HG03025 (cell line): Measurements from ENCODE around the gene EEPD1.
A peak's percentile ranks its signal among the peaks of the same experiment; 100 is the strongest.

ENCODE experiments used
- ATAC-seq: cut with Tn5 transposase; IDR thresholded peaks from one replicate; pipeline ENCODE4 v1.9.1; 2021; ENCODE audit warnings: mild to moderate bottlenecking, moderate library complexity; ENCODE audit not compliant: unreplicated experiment, low FRiP score

Gene EEPD1

GRCh38 chr7:36278069-36278619, 125.1 kb downstream of the EEPD1 start:
- no peak for ATAC-seq

DNA sequence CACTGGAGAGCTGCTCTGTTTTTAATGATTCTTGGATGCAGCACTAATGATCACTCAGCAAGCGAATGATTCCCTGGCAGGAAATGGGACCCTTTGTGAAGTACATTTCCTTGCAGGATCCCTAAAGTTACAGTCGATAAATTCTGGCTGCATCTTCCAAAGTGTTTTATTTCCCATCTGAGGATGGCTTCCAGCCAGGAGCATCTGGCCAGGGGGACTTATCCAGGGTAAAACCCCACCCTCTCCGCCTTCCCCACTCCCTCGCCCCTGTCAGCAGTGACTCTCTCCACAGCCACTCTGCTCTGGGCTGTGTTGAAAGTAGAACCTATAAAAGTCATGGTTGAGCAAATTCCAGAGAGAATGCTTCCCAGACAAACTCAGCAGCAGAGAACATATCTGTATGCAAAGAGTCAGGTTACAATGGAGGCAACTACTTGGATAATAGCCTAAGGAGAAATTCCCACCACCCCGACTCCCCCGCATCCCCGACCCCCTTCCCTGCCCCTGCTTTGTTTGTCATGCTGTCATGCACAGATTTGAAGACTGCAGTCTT, 125.6 kb downstream of the EEPD1 start:
- ATAC-seq, result no peak

DNA sequence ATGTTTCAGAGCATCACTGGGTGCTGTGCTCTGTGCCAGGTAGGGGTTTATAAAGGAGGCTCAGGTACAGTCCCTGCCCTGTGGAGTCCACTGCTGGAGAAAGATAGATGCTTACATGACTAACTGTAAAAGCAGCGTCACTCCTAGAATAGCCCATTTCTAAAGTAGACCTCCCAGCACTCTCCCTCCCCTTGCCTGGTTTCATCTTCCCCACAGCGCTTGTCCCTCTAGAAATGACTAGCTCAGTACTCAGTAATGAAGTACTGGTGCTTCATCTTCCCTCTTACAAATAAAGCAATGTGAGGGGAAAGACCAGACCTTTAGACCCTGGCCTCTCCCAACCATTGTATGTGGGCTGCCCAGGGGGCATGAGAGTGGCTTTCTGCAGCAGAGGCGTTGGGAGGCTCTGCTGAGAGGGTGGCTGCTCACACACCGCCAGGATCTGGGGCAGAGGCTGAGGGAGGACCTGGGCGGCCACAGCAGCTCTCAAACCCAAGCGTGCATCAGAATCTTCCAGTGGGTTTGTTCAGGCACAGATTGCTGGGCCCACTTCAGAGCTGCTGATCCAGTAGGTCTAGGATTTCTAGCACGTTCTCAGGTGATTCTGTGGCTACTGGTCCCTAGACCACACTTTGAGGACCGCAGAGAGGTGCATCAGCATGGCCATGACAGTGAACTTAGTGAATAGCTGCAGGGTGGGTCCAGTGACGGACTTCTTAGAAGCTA, 126.3 kb downstream of the EEPD1 start:
- ATAC-seq, result peak; percentile 86

- no peak for ATAC-seq
These were observed 126.9 kb downstream of the EEPD1 start for GRCh38 chr7:36279926-36280315.

DNA sequence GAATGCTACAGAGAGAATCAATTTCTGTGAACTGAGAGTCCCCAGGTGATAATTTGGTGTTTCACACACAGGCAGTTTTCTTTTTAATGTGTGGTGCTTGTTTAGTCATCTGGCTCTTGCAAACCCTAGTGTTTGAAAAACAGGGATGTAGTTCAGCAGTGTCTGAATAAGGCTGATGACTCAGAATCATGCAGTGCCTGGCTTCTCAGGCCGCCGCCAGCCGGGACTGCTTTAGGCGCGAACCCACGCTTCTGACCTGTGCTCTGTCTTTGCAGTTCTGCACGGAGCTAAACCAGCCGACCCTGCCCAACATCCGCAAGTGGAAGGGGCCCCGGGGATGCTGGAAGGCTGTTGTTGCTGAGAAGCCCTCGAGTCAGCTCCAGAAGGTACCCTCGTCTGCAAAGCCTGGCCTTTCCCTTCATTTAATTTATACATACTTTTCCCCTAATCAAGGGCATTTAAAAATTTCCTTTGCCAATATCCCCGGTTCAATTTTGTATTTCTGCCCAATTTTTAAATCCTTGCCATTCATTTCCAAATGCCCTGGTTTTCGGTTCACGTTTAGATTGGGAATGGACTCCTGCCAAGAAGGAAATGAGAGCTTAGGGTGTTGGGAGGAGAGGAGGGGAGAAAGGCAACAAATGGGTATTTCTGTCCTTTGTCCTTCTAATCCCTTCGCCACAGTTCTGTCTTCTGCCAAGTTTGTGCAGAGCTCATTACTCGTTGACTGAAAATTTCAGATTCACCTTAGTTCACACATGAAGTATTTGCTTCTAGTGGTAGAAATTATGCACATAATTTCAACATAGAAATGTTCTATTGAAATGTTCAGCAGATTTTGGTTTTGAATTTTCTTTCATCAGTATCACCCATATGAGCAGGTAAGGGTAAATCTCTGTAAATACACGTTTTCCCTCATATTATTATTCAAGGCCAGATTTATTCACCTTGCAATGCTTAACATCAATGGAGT, 128.1 kb downstream of the EEPD1 start:
- no peak for ATAC-seq

DNA sequence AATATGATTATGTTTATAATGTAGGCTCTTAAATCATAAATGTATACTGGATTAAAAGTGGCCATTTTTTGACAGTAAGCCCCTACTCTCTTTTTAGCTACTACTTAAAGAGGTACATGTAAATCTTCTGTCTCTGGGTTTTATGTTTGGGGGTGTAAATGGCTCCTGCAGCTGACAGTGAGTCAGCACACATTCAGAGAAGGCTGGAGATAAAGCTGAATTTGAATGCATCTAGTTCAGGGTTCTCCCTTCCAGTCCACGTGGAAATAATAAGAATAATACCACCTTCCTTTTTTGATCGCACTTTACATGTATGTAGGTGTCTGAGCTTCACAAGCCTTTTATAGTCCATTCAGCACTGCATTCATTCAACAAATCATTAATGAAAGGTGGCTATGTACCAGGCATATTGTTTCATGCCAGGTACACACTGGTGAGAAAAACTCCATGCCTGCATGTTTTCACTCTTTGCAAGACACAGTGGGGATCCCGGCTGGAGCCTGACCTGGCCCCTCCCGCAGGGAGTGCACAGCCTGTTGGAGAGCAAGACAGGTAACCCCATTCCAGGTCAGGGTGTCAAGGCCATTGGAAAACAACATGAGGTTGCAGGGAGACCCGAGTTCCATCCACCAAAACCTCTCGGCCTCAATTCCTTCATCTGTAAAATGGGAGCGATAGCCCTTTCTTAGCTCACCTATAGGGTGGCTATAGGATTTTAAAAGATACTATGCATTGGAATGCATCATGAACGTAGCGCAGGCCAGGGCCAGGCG, 129.1 kb downstream of the EEPD1 start:
- ATAC-seq, result no peak

- no peak for ATAC-seq
These were observed 130.1 kb downstream of the EEPD1 start for GRCh38 chr7:36283181-36283580.

- peak; percentile 37 for ATAC-seq
These were observed 130.7 kb downstream of the EEPD1 start for GRCh38 chr7:36283711-36284130.

DNA sequence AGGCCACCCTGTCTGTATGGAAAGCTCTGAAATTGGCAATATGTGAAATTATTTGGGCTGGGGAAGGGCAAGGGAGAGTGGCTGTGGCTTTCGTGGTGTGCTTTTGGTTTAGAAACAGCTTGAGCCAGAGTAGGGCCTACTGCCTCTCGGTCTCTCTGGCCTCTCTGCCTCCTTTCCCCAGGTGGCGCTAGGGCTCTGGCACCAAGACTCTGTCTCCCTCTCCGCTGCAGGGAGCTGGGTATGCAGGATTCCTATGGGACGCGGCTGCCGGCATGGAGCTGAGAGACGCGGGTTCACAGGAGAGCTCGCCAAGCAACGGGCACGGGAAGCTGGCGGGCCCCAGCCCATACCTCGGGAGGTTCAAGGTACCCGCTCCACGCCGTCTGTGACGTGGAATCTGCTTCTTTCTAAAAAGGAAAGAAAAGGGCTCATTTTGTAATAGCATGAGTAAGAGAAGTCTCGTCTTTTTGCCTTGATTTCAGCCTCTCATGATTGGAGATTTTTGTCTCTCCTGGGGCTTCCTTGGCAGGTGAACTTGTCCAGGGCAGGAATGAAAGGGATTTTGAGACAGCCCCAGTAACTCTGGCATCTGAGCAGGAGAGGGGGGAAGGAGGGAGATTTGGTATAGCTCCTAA, 131.5 kb downstream of the EEPD1 start:
- ATAC-seq, result no peak

GRCh38 chr7:36285276-36285675, 132.2 kb downstream of the EEPD1 start:
- ATAC-seq, result no peak

GRCh38 chr7:36286226-36286625, 133.2 kb downstream of the EEPD1 start:
- ATAC-seq, result no peak

DNA sequence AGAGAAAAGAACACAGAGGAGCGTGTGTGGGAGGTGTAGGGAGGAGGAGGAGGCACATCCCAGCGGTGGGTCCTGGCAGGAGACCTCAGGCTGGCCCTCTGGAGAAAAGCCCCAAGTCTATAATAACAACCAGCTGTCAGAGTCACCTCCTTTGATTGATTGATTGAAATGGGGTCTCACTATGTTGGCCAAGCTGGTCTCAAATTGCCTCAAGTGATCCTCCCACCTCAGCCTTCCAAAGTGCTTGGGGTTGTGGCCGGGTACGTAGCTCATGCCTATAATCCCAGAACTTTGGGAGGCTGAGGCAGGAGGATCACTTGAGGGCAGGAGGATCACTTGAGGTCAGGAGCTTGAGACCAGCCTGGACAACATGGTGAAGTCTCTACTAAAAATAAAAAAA, 133.6 kb downstream of the EEPD1 start:
- no peak for ATAC-seq

- ATAC-seq, result no peak
These were observed 134.6 kb downstream of the EEPD1 start for GRCh38 chr7:36287371-36288241.

DNA sequence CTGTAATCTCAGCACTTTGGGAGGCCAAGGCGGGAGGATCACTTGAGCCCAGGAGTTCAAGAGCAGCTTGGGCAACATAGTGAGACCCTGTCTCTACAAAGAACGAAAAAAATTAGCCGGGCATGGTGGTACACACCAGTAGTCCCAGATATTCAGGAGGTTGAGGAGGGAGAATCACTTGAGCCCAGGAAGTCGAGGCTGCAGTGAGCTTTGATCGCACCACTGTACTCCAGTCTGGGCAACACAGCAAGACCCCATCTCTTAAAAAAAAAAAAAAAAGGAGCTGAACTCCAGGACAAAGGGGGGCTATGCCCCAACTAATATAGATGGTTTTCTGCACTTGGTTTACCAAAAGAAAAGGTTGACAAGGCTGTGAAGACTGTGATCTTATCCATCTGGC, 135.4 kb downstream of the EEPD1 start:
- ATAC-seq, result no peak

GRCh38 chr7:36289833-36290661, 137.0 kb downstream of the EEPD1 start:
- ATAC-seq, result no peak

DNA sequence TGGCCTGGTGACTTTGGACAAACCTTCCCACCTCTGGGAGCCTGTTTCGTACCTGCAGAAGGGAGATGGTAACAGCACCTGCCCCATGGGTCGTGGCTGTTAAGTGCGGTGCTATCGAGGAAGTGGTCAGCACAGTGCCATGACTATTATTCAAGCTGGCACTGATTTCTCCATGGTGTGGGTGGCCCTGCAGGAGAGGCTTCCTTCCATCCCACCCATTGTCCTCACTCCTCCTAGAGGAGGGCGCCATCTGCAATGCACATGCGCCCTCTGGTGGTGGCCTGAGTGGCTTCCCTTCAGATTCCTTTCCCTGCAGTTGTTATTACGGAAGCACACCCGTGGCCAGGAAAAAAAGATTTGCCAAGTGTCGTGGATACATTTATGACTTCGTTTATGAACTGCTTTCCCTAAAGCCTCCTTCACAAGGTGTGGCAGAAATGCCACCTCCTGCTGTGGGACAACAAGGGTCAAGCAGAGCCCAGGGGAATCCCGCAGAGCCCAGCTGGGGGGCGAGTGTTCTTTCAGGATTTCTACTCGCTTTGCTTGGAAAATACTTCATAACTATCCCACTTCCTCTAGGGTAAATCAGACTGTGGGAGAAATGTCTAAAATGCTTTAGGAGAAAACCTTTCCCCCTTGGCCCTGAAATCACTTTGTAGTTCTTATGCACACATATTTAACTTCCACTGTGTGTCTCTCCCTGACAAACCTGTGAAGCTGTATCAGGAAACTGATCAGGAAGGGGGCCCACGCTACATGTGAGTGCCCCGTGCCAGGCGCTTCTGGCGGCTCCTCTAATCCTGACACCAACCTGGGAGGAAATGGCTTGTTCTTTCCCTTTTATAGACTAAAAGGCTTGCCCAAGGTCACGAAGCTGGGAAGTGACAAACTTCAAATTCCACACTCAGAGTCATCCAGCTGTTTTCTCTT, 138.6 kb downstream of the EEPD1 start:
- ATAC-seq, result no peak

GRCh38 chr7:36295090-36295489, 142.0 kb downstream of the EEPD1 start:
- no peak for ATAC-seq
